Measurements from ENCODE around the gene ROGDI. TPM values are rescaled to one million over a fixed set of nuclear protein-coding genes. Genes with fewer than 3 reads are reported as not detected.

Gene ROGDI
- total and polyA plus RNA-seq, 2 donors (not counting 1 experiment from before 2014, with no cell fraction given): 9.2 to 31.9 TPM

DNA sequence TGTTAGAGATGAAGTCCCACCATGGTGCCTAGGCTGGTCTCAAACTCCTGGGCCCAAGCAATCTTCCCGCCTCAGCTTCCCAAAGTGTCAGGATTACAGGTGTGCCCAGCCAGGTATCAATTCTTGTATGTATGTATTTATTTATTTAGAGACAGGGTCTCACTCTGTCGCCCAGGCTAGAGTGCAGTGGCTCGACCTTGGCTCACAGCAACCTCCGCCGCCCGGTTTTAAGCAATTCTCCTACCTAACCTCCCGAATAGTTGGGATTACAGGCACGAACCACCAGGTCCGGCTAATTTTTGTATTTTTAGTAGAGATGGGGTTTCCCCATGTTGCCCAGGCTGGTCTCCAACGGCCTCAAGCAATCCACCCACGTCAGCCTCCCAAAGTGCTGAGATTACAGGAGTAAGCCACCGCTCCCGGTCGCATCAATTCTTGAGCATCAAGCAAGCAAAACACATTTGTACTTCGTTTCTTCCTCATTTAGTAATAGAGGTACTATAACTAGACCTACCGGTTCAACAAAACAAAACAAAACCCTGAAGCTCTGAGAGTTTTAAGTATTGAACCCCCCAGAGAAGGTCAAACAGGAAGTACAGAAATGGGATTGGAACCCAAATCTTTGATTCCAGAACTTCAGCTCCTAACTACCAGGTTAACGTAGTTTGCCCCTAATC is 34.4 kb downstream of the ROGDI start:
- intact Hi-C loops (cut with micrococcal nuclease): loop anchor here (1.0 kb wide), 7 partner anchors 34 to 263 kb away; partner anchors contain the start of genes ANKS3, DNAAF8, GLYR1 and MGRN1

More for the DNA sequence above, 34.4 kb downstream of the ROGDI start:
- CTCF ChIA-PET: interaction anchor here (1.9 kb wide), 1 partner anchor 34 kb away, joined by 12 read pairs; the partner anchor contains the start of genes ANKS3 and DNAAF8
- Histone ChIP-seq H2AFZ (ENCODE audit: insufficient read depth, low read depth, low read length, poor library complexity, severe bottlenecking) (peak overlapping the region; percentile 99), H3K27ac (ENCODE audit: low read length in 2 of 2) (peak overlapping the region; percentile 50 to 70), H3K4me1 (ENCODE audit: control insufficient read depth in 2 of 2, insufficient read depth in 2 of 2, low read length in 2 of 2) (peaks cover 15 to 33% of the 10 kb centered on the region in 2 donors), H3K9ac (ENCODE audit: low read length) (peak overlapping the region; percentile 79), H3K4me3 (ENCODE audit: control extremely low read depth in 1 of 5, extremely low read depth in 1 of 5, insufficient read depth in 1 of 5, low read depth in 2 of 5, low read length in 4 of 5) (peak overlapping the region; percentile 63 to 87 (median 73)), H3K36me3 (replicated peaks in 1 of 2; ENCODE audit: control extremely low read depth in 1 of 2, control insufficient read depth in 1 of 2, extremely low read depth in 1 of 2, insufficient read depth in 2 of 2, low read length in 1 of 2) (peaks cover 0 to 9% of the 10 kb centered on the region in 2 experiments), H3K27me3 (replicated peaks in 1 of 4; ENCODE audit: control extremely low read depth in 1 of 4, control insufficient read depth in 3 of 4, insufficient read depth in 4 of 4, low read length in 3 of 4) (no peaks in the 10 kb centered on the region), H3K79me2 (ENCODE audit: control insufficient read depth, insufficient read depth, low read length) (peaks cover 27% of the 10 kb centered on the region), H3K4me2 (replicated peaks; ENCODE audit: low read depth, low read length, poor library complexity, severe bottlenecking) (peak overlapping the region; percentile 91), H4K20me1 (ENCODE audit: control insufficient read depth, insufficient read depth, low read length, poor library complexity, severe bottlenecking) (no peaks in the 10 kb centered on the region), H3K9me3 (ENCODE audit: control extremely low read depth in 1 of 3, control insufficient read depth in 2 of 3, insufficient read depth in 1 of 3, low read length in 2 of 3) (no peaks in the 10 kb centered on the region)
- Mint-ChIP-seq H3K4me3 (peak overlapping the region; percentile 98), H3K4me1 (peaks cover 31% of the 10 kb centered on the region), H3K27me3 (no peaks in the 10 kb centered on the region), H3K27ac (peak overlapping the region; percentile 95), H3K9me3 (ENCODE audit: insufficient read depth) (no peaks in the 10 kb centered on the region)
- POLR2A ChIA-PET: interaction anchor here (0.7 to 2.6 kb wide), 4 partner anchors 34 to 89 kb away, joined by 3 to 14 read pairs (median 6); partner anchors contain the start of genes ANKS3, DNAAF8, NUDT16L1 and ROGDI
- TF ChIP-seq CTCF (IDR thresholded peaks at IDR 0.05): no peak
- TF ChIP-seq EZH2 (IDR thresholded peaks at IDR 0.05; ENCODE audit: borderline replicate concordance, insufficient read depth, low read depth, low read length, poor library complexity, severe bottlenecking): no peak
- ATAC-seq (ENCODE audit: low read depth): no peak
- 50% methylated on average over 2 of the region's 17 CpGs for WGBS (ENCODE audit: insufficient coverage)
- no peak for DNase-seq
